Hepatocyte (in vitro differentiated cells): ENCODE data around the gene TEX28.

Experiments
- CTCF ChIP-seq: fragments of 200-600 bp; sonication (generic); IDR thresholded peaks from 2 replicates; pipeline ENCODE4 v1.5.1; 2016; ENCODE audit warnings: antibody characterized with exemption, mild to moderate bottlenecking; ENCODE audit not compliant: poor library complexity
- EZH2phosphoT487 ChIP-seq: fragments of 200-600 bp; sonication (generic); IDR thresholded peaks from one replicate; pipeline ENCODE4 v1.6.1; 2018; ENCODE audit warnings: antibody characterized with exemption, mild to moderate bottlenecking, low read depth, moderate library complexity; ENCODE audit not compliant: unreplicated experiment, severe bottlenecking

- no peak for TF ChIP-seq CTCF
- no peak for TF ChIP-seq EZH2phosphoT487
These were observed 10.7 kb upstream of the TEX28 start for GRCh38 chrX:154305541-154306205.
